ENCODE measurements around the gene SCAF1.

DNA sequence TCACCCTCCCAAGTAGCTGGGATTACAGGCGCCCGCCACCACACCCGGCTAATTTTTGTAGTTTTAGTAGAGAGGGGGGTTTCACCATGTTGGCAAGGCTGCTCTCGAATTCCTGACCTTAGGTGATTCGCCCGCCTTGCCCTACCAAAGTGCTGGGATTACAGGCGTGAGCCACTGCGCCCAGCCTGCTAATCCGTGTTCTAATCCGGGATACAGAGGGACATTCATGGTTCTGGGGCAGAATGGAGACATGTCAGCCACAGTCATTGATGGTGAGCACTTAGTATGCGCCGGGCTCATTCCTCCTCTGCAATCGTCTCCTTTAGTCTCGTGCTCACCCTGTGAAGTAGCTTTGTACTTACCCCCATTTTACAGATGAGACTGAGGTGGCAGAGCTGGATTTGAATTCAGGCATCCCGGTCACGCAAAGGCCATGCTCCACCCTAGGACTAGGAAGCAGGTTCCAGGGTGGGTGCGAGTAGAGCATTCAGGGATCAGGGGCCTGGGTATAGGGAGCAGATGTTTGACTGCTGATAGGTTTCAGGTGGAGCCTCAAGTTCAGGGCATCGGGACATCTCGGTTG is 10.3 kb upstream of the SCAF1 start:
- TF ChIP-seq, protein P1, sequence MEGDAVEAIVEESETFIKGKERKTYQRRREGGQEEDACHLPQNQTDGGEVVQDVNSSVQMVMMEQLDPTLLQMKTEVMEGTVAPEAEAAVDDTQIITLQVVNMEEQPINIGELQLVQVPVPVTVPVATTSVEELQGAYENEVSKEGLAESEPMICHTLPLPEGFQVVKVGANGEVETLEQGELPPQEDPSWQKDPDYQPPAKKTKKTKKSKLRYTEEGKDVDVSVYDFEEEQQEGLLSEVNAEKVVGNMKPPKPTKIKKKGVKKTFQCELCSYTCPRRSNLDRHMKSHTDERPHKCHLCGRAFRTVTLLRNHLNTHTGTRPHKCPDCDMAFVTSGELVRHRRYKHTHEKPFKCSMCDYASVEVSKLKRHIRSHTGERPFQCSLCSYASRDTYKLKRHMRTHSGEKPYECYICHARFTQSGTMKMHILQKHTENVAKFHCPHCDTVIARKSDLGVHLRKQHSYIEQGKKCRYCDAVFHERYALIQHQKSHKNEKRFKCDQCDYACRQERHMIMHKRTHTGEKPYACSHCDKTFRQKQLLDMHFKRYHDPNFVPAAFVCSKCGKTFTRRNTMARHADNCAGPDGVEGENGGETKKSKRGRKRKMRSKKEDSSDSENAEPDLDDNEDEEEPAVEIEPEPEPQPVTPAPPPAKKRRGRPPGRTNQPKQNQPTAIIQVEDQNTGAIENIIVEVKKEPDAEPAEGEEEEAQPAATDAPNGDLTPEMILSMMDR (IDR thresholded peaks at IDR 0.05) = no peak
- no peak for TF ChIP-seq POLR2A (IDR thresholded peaks at IDR 0.05)
